Measurements from ENCODE around the gene SLC30A9. TPM values are rescaled to one million over a fixed set of nuclear protein-coding genes. Genes with fewer than 3 reads are reported as not detected.

Gene SLC30A9
- total and polyA plus RNA-seq, 2 of the 13 experiments (the other 11 are each of a cell fraction or from before 2014, with no cell fraction given): 27.5 to 72.8 TPM

- H3K27me3 ChIP-seq (ENCODE audit: control insufficient read depth in 1 of 2, insufficient read depth in 2 of 2, low read length in 2 of 2): no peaks in the 10 kb centered on the region
- in situ Hi-C loops (cut with HindIII; ENCODE audit: extremely low pct_ligation_motif_present, low pct_unique_long_range_greater_than_20kb): no loop called here
- H3K4me1 ChIP-seq (ENCODE audit: insufficient read depth, low read length): no peaks in the 10 kb centered on the region
- no peak overlapping the region for H3K4me2 ChIP-seq (ENCODE audit: low read depth, low read length)
- H3K79me2 ChIP-seq (ENCODE audit: insufficient read depth, low read length): no peaks in the 10 kb centered on the region
- H2AFZ ChIP-seq (ENCODE audit: low read length): no peak overlapping the region
- no peaks in the 10 kb centered on the region for H4K20me1 ChIP-seq (ENCODE audit: insufficient read depth, low read length)
- H3K4me3 ChIP-seq (replicated peaks in 1 of 3; ENCODE audit: insufficient read depth in 1 of 3, low read depth in 2 of 3, low read length in 3 of 3): no peak overlapping the region
- 100% methylated on average over 1 of the region's 1 CpG for WGBS (ENCODE audit: low lambda C conversion rate)
- TF ChIP-seq MAF1 (CRISPR knock-in tag; IDR thresholded peaks at IDR 0.05; ENCODE audit: borderline replicate concordance) (no peak), CBX1 (IDR thresholded peaks at IDR 0.05; ENCODE audit: low read depth) (no peak), TCF7L2 (IDR thresholded peaks at IDR 0.05; ENCODE audit: low read depth, low read length) (no peak), NFIB (CRISPR knock-in tag; IDR thresholded peaks at IDR 0.05; ENCODE audit: borderline replicate concordance) (no peak), HIVEP1 (CRISPR knock-in tag; IDR thresholded peaks at IDR 0.05) (no peak), THAP7 (CRISPR knock-in tag; IDR thresholded peaks at IDR 0.05) (no peak), REPIN1 (CRISPR knock-in tag; IDR thresholded peaks at IDR 0.05; ENCODE audit: borderline replicate concordance, low read depth) (no peak), CSRNP2 (CRISPR knock-in tag; conservative IDR thresholded peaks at IDR 0.05; ENCODE audit: low read depth) (no peak), SMAD1 (CRISPR knock-in tag; IDR thresholded peaks at IDR 0.05; ENCODE audit: borderline replicate concordance, low read depth) (no peak), HES4 (CRISPR knock-in tag; IDR thresholded peaks at IDR 0.05; ENCODE audit: borderline replicate concordance) (no peak), HIC2 (CRISPR knock-in tag; IDR thresholded peaks at IDR 0.05; ENCODE audit: low read depth) (no peak), KLF9 (CRISPR knock-in tag; IDR thresholded peaks at IDR 0.05; ENCODE audit: low read depth) (no peak), RAD21 (CRISPR knock-in tag; IDR thresholded peaks at IDR 0.05) (no peak), ZNF841 (CRISPR knock-in tag; IDR thresholded peaks at IDR 0.05; ENCODE audit: borderline replicate concordance) (no peak), ELK4 (CRISPR knock-in tag; IDR thresholded peaks at IDR 0.05; ENCODE audit: borderline replicate concordance) (no peak), KDM2A (CRISPR knock-in tag; IDR thresholded peaks at IDR 0.05; ENCODE audit: borderline replicate concordance, low read depth) (no peak), FLYWCH1 (CRISPR knock-in tag; IDR thresholded peaks at IDR 0.05) (no peak), NCOA5 (CRISPR knock-in tag; IDR thresholded peaks at IDR 0.05) (no peak), ZNF235 (CRISPR knock-in tag; IDR thresholded peaks at IDR 0.05; ENCODE audit: borderline replicate concordance) (no peak), PLSCR1 (CRISPR knock-in tag; IDR thresholded peaks at IDR 0.05; ENCODE audit: borderline replicate concordance) (no peak)
- POLR2A ChIA-PET: no interaction called here
- no TSS peak for BruUV-seq (replicated peaks)
- peaks cover 2 to 12% of the 10 kb centered on the region in 2 experiments; a peak in 3 of 5 replicates for H3K36me3 ChIP-seq (replicated peaks in 1 of 2; ENCODE audit: control insufficient read depth in 1 of 2, insufficient read depth in 2 of 2, low read length in 2 of 2)
- FAIRE-seq (no peak), DNase-seq (ENCODE audit: low spot score) (no peak), ATAC-seq (no peak)
- H3K27ac ChIP-seq (ENCODE audit: extremely low read length, insufficient read depth, low read length): no peak overlapping the region
- H3K9ac ChIP-seq (ENCODE audit: insufficient read depth, low read depth, low read length): no peak overlapping the region
- CTCF ChIA-PET (ENCODE audit: low intra/inter-chr PET ratio, low total read pairs): no interaction called here
- intact Hi-C loops (cut with micrococcal nuclease; ENCODE audit: unreplicated experiment): no loop called here
- no peaks in the 10 kb centered on the region for H3K9me3 ChIP-seq (ENCODE audit: low read length)
These were observed 58.1 kb downstream of the SLC30A9 start for GRCh38 chr4:42048394-42048793.

Data from HepG2 (cell line).